IMR-90 (cell line): ENCODE data around the gene ZNF639. TPM values are rescaled to one million over a fixed set of nuclear protein-coding genes. Genes with fewer than 3 reads are reported as not detected.

Source experiments
- ATAC-seq: fragments of 200-7000 bp; cut with Tn5 transposase; 2 replicates; pipeline ENCODE4 v1.9.1; 2020; ENCODE audit warnings: low read depth, mild to moderate bottlenecking, moderate library complexity
- BruUV-seq: library from RNA; stranded (reverse); fragments of 400-500 nt; replicated peaks from 2 replicates; lab custom pipeline; 2021; lab: Mats Ljungman, UMichigan
- CTCF ChIA-PET: fragments of 300-600 bp; formaldehyde crosslinking; extraction: SDS; loops from one replicate; lab custom pipeline; 2021; ENCODE audit warnings: antibody characterized with exemption; lab: Yijun Ruan, JAX
- POLR2A ChIA-PET: fragments of 300-600 bp; sonication (Branson Sonifier 250); formaldehyde crosslinking; loops from one replicate; lab custom pipeline; 2022; ENCODE audit warnings: antibody characterized with exemption; ENCODE audit not compliant: unreplicated experiment; lab: Charles Lee
- DNase-seq: peaks from one replicate; pipeline ENCODE4 v3.0.0; 2013
- H2AFZ ChIP-seq: replicated peaks from 2 replicates; pipeline ENCODE3; 2013; ENCODE audit warnings: low read length, mild to moderate bottlenecking; ENCODE audit not compliant: poor library complexity
- H2AK5ac ChIP-seq: 2 replicates; pipeline ENCODE4 v1.6.1; 2013; ENCODE audit warnings: low read depth, low read length, inconsistent platforms
- H2AK9ac ChIP-seq: replicated peaks from 2 replicates; pipeline ENCODE3; 2013; ENCODE audit warnings: mild to moderate bottlenecking, low read depth, low read length, moderate library complexity; ENCODE audit not compliant: poor library complexity
- H2BK120ac ChIP-seq: 2 replicates; pipeline ENCODE4 v1.6.1; 2013; ENCODE audit warnings: low read depth, low read length, inconsistent platforms
- H2BK15ac ChIP-seq: 3 replicates; pipeline ENCODE4 v1.6.1; 2013; ENCODE audit warnings: low read depth, low read length, inconsistent platforms
- H2BK20ac ChIP-seq: 2 replicates; pipeline ENCODE4 v1.6.1; 2013; ENCODE audit warnings: low read depth, mild to moderate bottlenecking, inconsistent platforms, low read length, moderate library complexity
- H2BK5ac ChIP-seq: 2 replicates; pipeline ENCODE4 v1.6.1; 2013; ENCODE audit warnings: mild to moderate bottlenecking, low read depth, low read length, inconsistent platforms; ENCODE audit not compliant: poor library complexity, severe bottlenecking
- H3K14ac ChIP-seq: replicated peaks from 2 replicates; pipeline ENCODE4 v1.6.1; 2013; ENCODE audit warnings: low read depth, low read length, inconsistent platforms
- H3K18ac ChIP-seq: 2 replicates; pipeline ENCODE4 v1.6.1; 2013; ENCODE audit warnings: low read depth, low read length, control low read depth
- H3K23ac ChIP-seq: 2 replicates; pipeline ENCODE4 v1.6.1; 2013; ENCODE audit warnings: low read depth, low read length, inconsistent platforms
- H3K27ac ChIP-seq: 2 replicates; pipeline ENCODE4 v1.5.1; 2013; ENCODE audit warnings: mild to moderate bottlenecking, control low read depth, low read length; ENCODE audit not compliant: insufficient read depth
- H3K27me3 ChIP-seq: 2 replicates; pipeline ENCODE4 v1.6.1; 2013; ENCODE audit warnings: low read length; ENCODE audit not compliant: control insufficient read depth, insufficient read depth
- H3K36me3 ChIP-seq: 2 replicates; pipeline ENCODE4 v1.6.1; 2013; ENCODE audit warnings: low read length, mixed read lengths; ENCODE audit not compliant: control insufficient read depth, insufficient read depth
- H3K4ac ChIP-seq: 2 replicates; pipeline ENCODE4 v1.6.1; 2013; ENCODE audit warnings: low read depth, low read length, inconsistent platforms
- H3K4me1 ChIP-seq: 2 replicates; pipeline ENCODE4 v1.6.1; 2013; ENCODE audit warnings: low read length, mixed read lengths; ENCODE audit not compliant: control insufficient read depth, insufficient read depth
- H3K4me2 ChIP-seq: 2 replicates; pipeline ENCODE4 v1.6.1; 2013; ENCODE audit warnings: low read depth, mild to moderate bottlenecking, control low read depth, low read length, moderate library complexity
- H3K4me3 ChIP-seq: 2 replicates; pipeline ENCODE4 v1.5.1; 2013; ENCODE audit warnings: low read depth, mild to moderate bottlenecking, control low read depth, low read length, moderate library complexity; ENCODE audit not compliant: insufficient read depth
- H3K56ac ChIP-seq: 2 replicates; pipeline ENCODE4 v1.6.1; 2013; ENCODE audit warnings: low read length, inconsistent platforms; ENCODE audit not compliant: insufficient read depth; ENCODE audit errors: extremely low read depth
- H3K79me1 ChIP-seq, 2 experiments: 2 replicates each; pipeline ENCODE4 v1.6.1; 2013; ENCODE audit warnings: low read length in 2 of 2, inconsistent platforms in 1 of 2, low read depth in 1 of 2
- H3K9ac ChIP-seq: 2 replicates; pipeline ENCODE4 v1.6.1; 2013; ENCODE audit warnings: low read depth, low read length, control low read depth
- H3K9me1 ChIP-seq: 2 replicates; pipeline ENCODE4 v1.6.1; 2013; ENCODE audit warnings: low read length, inconsistent platforms; ENCODE audit not compliant: insufficient read depth
- H3K9me3 ChIP-seq: 2 replicates; pipeline ENCODE4 v1.6.1; 2013; ENCODE audit warnings: low read length; ENCODE audit not compliant: control insufficient read depth, insufficient read depth
- H4K20me1 ChIP-seq: 2 replicates; pipeline ENCODE4 v1.6.1; 2013; ENCODE audit warnings: low read length, inconsistent platforms; ENCODE audit not compliant: insufficient read depth
- H4K5ac ChIP-seq: 2 replicates; pipeline ENCODE4 v1.6.1; 2013; ENCODE audit warnings: mild to moderate bottlenecking, low read depth, low read length, control low read depth
- H4K8ac ChIP-seq, 2 experiments: 2 replicates each; pipeline ENCODE4 v1.6.1; 2013; ENCODE audit warnings: low read depth in 2 of 2, low read length in 2 of 2, control low read depth in 1 of 2, inconsistent platforms in 1 of 2
- H4K91ac ChIP-seq: 2 replicates; pipeline ENCODE4 v1.6.1; 2013; ENCODE audit warnings: low read depth, low read length, inconsistent platforms; ENCODE audit not compliant: insufficient read depth
- FOS ChIP-seq: fragments of 150-350 bp; IDR thresholded peaks from 2 replicates; pipeline ENCODE4 v1.6.1; 2016; ENCODE audit warnings: low read depth, low read length
- MXI1 ChIP-seq: IDR thresholded peaks from 2 replicates; pipeline ENCODE4 v1.6.1; 2012; ENCODE audit warnings: low read depth, mild to moderate bottlenecking, low read length, moderate library complexity, borderline replicate concordance
- NFE2L2 ChIP-seq: fragments of 150-350 bp; IDR thresholded peaks from 2 replicates; pipeline ENCODE4 v1.6.1; 2016; ENCODE audit warnings: low read depth, mild to moderate bottlenecking, low read length
- POLR2A ChIP-seq: IDR thresholded peaks from 2 replicates; pipeline ENCODE4 v1.6.1; 2012; ENCODE audit warnings: mild to moderate bottlenecking, low read depth, low read length
- RFX5 ChIP-seq: IDR thresholded peaks from 2 replicates; pipeline ENCODE4 v1.8.0; 2012; ENCODE audit warnings: low read depth, mild to moderate bottlenecking, low read length, moderate library complexity
- SMC3 ChIP-seq: fragments of 150-350 bp; IDR thresholded peaks from 2 replicates; pipeline ENCODE4 v1.6.1; 2016; ENCODE audit warnings: low read depth, mild to moderate bottlenecking, antibody characterized with exemption, low read length, moderate library complexity
- WGBS, 2 experiments: methylation state at CpG; one replicate each; pipeline versions ENCODE4 v1.1.5 to v1.1.7; 2013; ENCODE audit warnings: missing lambda C conversion rate in 2 of 2; ENCODE audit not compliant: insufficient read length in 1 of 2; ENCODE audit errors: extremely low coverage in 2 of 2; 5-methylcytosine and 5-hydroxymethylcytosine counted together
- dilution Hi-C: fragments of 300-500 bp; cut with HindIII; formaldehyde crosslinking; loops from one replicate; pipeline ENCODE4 v1.14.3; 2018; ENCODE audit warnings: low sequenced_read_pairs; ENCODE audit not compliant: unreplicated experiment
- in situ Hi-C: fragments of 300-500 bp; cut with MboI; formaldehyde crosslinking; loops from 3 replicates; pipeline ENCODE4 v1.14.3; 2019; ENCODE audit warnings: low sequenced_read_pairs, inconsistent platforms, mixed read lengths
- intact Hi-C: fragments of 100-400 bp; cut with micrococcal nuclease; formaldehyde crosslinking; loops from 2 replicates; pipeline ENCODE4 v1.10.0; 2022
- polyA plus RNA-seq, 3 experiments: library from polyadenylated mRNA; depleted of rRNA; stranded (reverse); fragments of >200 nt; gene quantifications; 2 replicates each; pipeline ENCODE4 v1.2.3, GENCODE V29; 2012; ENCODE audit warnings: low replicate concordance in 1 of 3
- total RNA-seq: library from RNA; depleted of rRNA; stranded (reverse); fragments of >200 nt; gene quantifications from 2 replicates; pipeline ENCODE4 v1.2.3, GENCODE V29; 2012

Gene ZNF639
- total and polyA plus RNA-seq, 2 of the 4 experiments (the other 2 are of a cell fraction): 15.9 to 50.5 TPM

GRCh38 chr3:179347345-179348194 is 24.7 kb downstream of the ZNF639 start, which contains the start of gene MFN1:
Gene MFN1 (plus strand): TSS chr3:179347709. CDS start chr3:179348852, 1,143 bp downstream.
- Histone ChIP-seq H2BK15ac (peak within 1 kb of the TSS; percentile 70; the same call in 1 of the 3 replicates), H3K4me1 (peaks cover 1% of the 10 kb centered on the region; the same call in 1 of the 2 replicates), H4K5ac (peak within 1 kb of the TSS; percentile 92), H3K27ac (peak within 1 kb of the TSS; percentile 89), H3K27me3 (no peaks in the 10 kb centered on the region), H3K9ac (peak within 1 kb of the TSS; percentile 85), H3K4me2 (peak within 1 kb of the TSS; percentile 77), H2BK20ac (0 out of 2 replicates have a peak within 1 kb of the TSS, but pooled peaks have one; percentile 29), H2AFZ (peak within 1 kb of the TSS; percentile 94), H3K23ac (peak within 1 kb of the TSS; percentile 98), H3K4ac (peak within 1 kb of the TSS; percentile 98), H3K56ac (peak within 1 kb of the TSS; percentile 81), H3K36me3 (peaks cover 5% of the 10 kb centered on the region), H4K20me1 (no peaks in the 10 kb centered on the region), H4K91ac (peak within 1 kb of the TSS; percentile 97), H2AK9ac (peak within 1 kb of the TSS; percentile 70), H3K9me3 (no peaks in the 10 kb centered on the region), H3K18ac (peak within 1 kb of the TSS; percentile 71), H3K79me1 (peaks cover 15 to 33% of the 10 kb centered on the region in 2 experiments), H3K4me3 (peak within 1 kb of the TSS; percentile 62), H4K8ac (peak within 1 kb of the TSS; percentile 78 to 99), H3K9me1 (no peaks in the 10 kb centered on the region; the same call in 1 of the 2 replicates), H2AK5ac (0 out of 2 replicates have a peak within 1 kb of the TSS, but pooled peaks have one; percentile 69), H2BK120ac (peak within 1 kb of the TSS; percentile 80), H3K14ac (peak within 1 kb of the TSS; percentile 98), H2BK5ac (peak within 1 kb of the TSS; percentile 88)
- intact Hi-C loops (no loop called here), in situ Hi-C loops (no loop called here), dilution Hi-C loops (no loop called here)
- peak; percentile 98 for ATAC-seq
- ChIA-PET POLR2A (no interaction called here), CTCF (no interaction called here)
- WGBS, 2 experiments: 0% methylated on average over 21 of the region's 63 CpGs; no CpG with 5 or more reads in 1 of the 2 experiments
- peak; percentile 94 for DNase-seq
- TF ChIP-seq NFE2L2 (no peak), POLR2A (peak; percentile 90), MXI1 (0 out of 2 replicates have a peak, but pooled peaks have one; percentile 58), SMC3 (no peak), FOS (no peak), RFX5 (no peak)
- BruUV-seq: no TSS peak
